ENCODE data around the gene DYNLT4. TPM values are rescaled to one million over a fixed set of nuclear protein-coding genes. Genes with fewer than 3 reads are reported as not detected.
A peak's percentile ranks its signal among the peaks of the same experiment; 100 is the strongest.

Gene DYNLT4
- total and polyA plus RNA-seq, 2 of the 13 experiments (the other 11 are each of a cell fraction or from before 2014, with no cell fraction given), result 0.77 TPM; not detected in 1

GRCh38 chr1:44786138-44786840, 20.9 kb downstream of the DYNLT4 start (continued):
- TF ChIP-seq ZNF687 (CRISPR knock-in tag; IDR thresholded peaks at IDR 0.05) (peak; percentile 92), AGO1 (IDR thresholded peaks at IDR 0.05; ENCODE audit: low read depth, low read length, poor library complexity, severe bottlenecking) (peak; percentile 76), RAD21 (CRISPR knock-in tag; IDR thresholded peaks at IDR 0.05) (peak; percentile 87), CENPT (CRISPR knock-in tag; IDR thresholded peaks at IDR 0.05; ENCODE audit: low read depth) (0 out of 2 replicates have a peak, but pooled peaks have one; percentile 39), RFX5 (IDR thresholded peaks at IDR 0.05; ENCODE audit: low read depth, low read length) (no peak), PATZ1 (CRISPR knock-in tag; IDR thresholded peaks at IDR 0.05) (peak; percentile 53), FOSL2 (CRISPR knock-in tag; IDR thresholded peaks at IDR 0.05) (no peak; the same call in 1 of the 2 replicates), FOXK1 (CRISPR knock-in tag; IDR thresholded peaks at IDR 0.05; ENCODE audit: borderline replicate concordance, low read depth) (0 out of 2 replicates have a peak, but pooled peaks have one; percentile 18), ZNF761 (CRISPR knock-in tag; conservative IDR thresholded peaks at IDR 0.05) (no peak), KIAA2018 (CRISPR knock-in tag; IDR thresholded peaks at IDR 0.05; ENCODE audit: borderline replicate concordance) (no peak), U2AF1 (optimal IDR thresholded peaks at IDR 0.05; ENCODE audit: low read depth, low read length) (no peak), ZNF777 (CRISPR knock-in tag; IDR thresholded peaks at IDR 0.05) (no peak)
- TF ChIP-seq, protein P1, sequence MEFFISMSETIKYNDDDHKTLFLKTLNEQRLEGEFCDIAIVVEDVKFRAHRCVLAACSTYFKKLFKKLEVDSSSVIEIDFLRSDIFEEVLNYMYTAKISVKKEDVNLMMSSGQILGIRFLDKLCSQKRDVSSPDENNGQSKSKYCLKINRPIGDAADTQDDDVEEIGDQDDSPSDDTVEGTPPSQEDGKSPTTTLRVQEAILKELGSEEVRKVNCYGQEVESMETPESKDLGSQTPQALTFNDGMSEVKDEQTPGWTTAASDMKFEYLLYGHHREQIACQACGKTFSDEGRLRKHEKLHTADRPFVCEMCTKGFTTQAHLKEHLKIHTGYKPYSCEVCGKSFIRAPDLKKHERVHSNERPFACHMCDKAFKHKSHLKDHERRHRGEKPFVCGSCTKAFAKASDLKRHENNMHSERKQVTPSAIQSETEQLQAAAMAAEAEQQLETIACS (CRISPR knock-in tag; IDR thresholded peaks at IDR 0.05), result no peak
